Loucy (cell line): ENCODE measurements around the gene FUT4.

Experiments
- H2AFZ ChIP-seq: fragments of 200-600 bp; sonication (generic); 2 replicates; pipeline ENCODE4 v1.6.0; 2016; ENCODE audit warnings: antibody characterized with exemption, mild to moderate bottlenecking, low read length, moderate library complexity
- H3F3A ChIP-seq: fragments of 200-600 bp; 2 replicates; pipeline ENCODE4 v1.6.0; 2016; ENCODE audit warnings: antibody characterized with exemption, low read depth, mild to moderate bottlenecking
- H3K27me3 ChIP-seq: fragments of 200-600 bp; sonication (generic); 2 replicates; pipeline ENCODE4 v1.6.1; 2014; ENCODE audit warnings: low read length, mild to moderate bottlenecking; ENCODE audit not compliant: insufficient read depth, poor library complexity, severe bottlenecking
- H3K36me3 ChIP-seq: fragments of 200-600 bp; sonication (generic); 2 replicates; pipeline ENCODE4 v1.6.1; 2016; ENCODE audit warnings: low read length; ENCODE audit not compliant: insufficient read depth
- H3K4me1 ChIP-seq: fragments of 200-600 bp; sonication (generic); 2 replicates; pipeline ENCODE4 v1.5.1; 2014; ENCODE audit warnings: low read length, mild to moderate bottlenecking; ENCODE audit not compliant: insufficient read depth, poor library complexity, severe bottlenecking
- H3K4me2 ChIP-seq: fragments of 200-600 bp; sonication (generic); 2 replicates; pipeline ENCODE4 v1.6.0; 2014; ENCODE audit warnings: antibody characterized with exemption, low read length, low read depth, mild to moderate bottlenecking; ENCODE audit not compliant: poor library complexity, severe bottlenecking
- H3K4me3 ChIP-seq: fragments of 200-600 bp; sonication (generic); 2 replicates; pipeline ENCODE4 v1.5.1; 2014; ENCODE audit warnings: low read length, mild to moderate bottlenecking, mixed read lengths; ENCODE audit not compliant: poor library complexity, severe bottlenecking
- H3K79me2 ChIP-seq: fragments of 200-600 bp; sonication (generic); 2 replicates; pipeline ENCODE4 v1.6.1; 2014; ENCODE audit warnings: low read length; ENCODE audit not compliant: insufficient read depth
- H3K9ac ChIP-seq: fragments of 200-600 bp; sonication (generic); 2 replicates; pipeline ENCODE4 v1.6.0; 2014; ENCODE audit warnings: mild to moderate bottlenecking, low read depth, low read length, moderate library complexity; ENCODE audit not compliant: poor library complexity, severe bottlenecking
- H3K9me2 ChIP-seq: fragments of 200-600 bp; sonication (generic); replicated peaks from 2 replicates; pipeline ENCODE4 v1.6.1; 2016; ENCODE audit warnings: low read depth, low read length, mixed read lengths
- H3K9me3 ChIP-seq: fragments of 200-600 bp; sonication (generic); 2 replicates; pipeline ENCODE4 v1.6.1; 2014; ENCODE audit warnings: mild to moderate bottlenecking, antibody characterized with exemption, low read length, low read depth; ENCODE audit not compliant: insufficient read depth
- H4K20me1 ChIP-seq: fragments of 200-600 bp; sonication (generic); 2 replicates; pipeline ENCODE4 v1.6.0; 2014; ENCODE audit warnings: antibody characterized with exemption, low read length, mild to moderate bottlenecking; ENCODE audit not compliant: insufficient read depth, poor library complexity, severe bottlenecking
- EZH2phosphoT487 ChIP-seq: fragments of 200-600 bp; IDR thresholded peaks from 2 replicates; pipeline ENCODE4 v1.6.1; 2018; ENCODE audit warnings: antibody characterized with exemption, mild to moderate bottlenecking, moderate library complexity, borderline replicate concordance
- TF ChIP-seq, protein P1 (sequence below): fragments of 200-600 bp; sonication (generic); conservative IDR thresholded peaks from 2 replicates; pipeline ENCODE4 v1.5.1; 2014; ENCODE audit warnings: mild to moderate bottlenecking, antibody characterized with exemption, low read length

Gene FUT4

DNA sequence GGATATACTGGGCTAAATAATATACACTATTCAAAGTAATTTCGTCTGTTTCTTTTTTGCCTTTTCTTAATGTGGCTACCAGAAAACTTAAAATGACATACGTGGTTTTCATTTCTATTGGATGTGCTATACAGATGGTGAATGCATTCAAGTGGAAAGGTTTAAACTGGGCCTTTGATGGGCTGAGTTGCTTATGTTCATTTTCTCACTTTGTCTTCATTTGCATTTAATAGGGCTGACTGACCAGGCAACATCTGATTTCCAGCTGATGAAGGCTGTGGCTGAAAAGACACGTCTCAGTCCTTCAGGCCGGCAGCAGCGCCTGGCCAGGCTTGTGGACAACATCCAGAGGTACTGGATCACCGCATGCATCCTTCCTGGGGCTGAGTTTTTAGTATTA is 51.4 kb downstream of the FUT4 start:
- Histone ChIP-seq H3K9me2 (no peaks in the 10 kb centered on the region), H4K20me1 (no peaks in the 10 kb centered on the region), H3K4me3 (no peak overlapping the region), H3K27me3 (no peaks in the 10 kb centered on the region), H3K4me2 (no peak overlapping the region), H3F3A (no peaks in the 10 kb centered on the region), H3K36me3 (no peaks in the 10 kb centered on the region), H2AFZ (no peak overlapping the region), H3K9me3 (no peaks in the 10 kb centered on the region), H3K9ac (no peak overlapping the region), H3K4me1 (no peaks in the 10 kb centered on the region), H3K79me2 (no peaks in the 10 kb centered on the region)
- no peak for TF ChIP-seq EZH2phosphoT487
- TF ChIP-seq, protein P1, sequence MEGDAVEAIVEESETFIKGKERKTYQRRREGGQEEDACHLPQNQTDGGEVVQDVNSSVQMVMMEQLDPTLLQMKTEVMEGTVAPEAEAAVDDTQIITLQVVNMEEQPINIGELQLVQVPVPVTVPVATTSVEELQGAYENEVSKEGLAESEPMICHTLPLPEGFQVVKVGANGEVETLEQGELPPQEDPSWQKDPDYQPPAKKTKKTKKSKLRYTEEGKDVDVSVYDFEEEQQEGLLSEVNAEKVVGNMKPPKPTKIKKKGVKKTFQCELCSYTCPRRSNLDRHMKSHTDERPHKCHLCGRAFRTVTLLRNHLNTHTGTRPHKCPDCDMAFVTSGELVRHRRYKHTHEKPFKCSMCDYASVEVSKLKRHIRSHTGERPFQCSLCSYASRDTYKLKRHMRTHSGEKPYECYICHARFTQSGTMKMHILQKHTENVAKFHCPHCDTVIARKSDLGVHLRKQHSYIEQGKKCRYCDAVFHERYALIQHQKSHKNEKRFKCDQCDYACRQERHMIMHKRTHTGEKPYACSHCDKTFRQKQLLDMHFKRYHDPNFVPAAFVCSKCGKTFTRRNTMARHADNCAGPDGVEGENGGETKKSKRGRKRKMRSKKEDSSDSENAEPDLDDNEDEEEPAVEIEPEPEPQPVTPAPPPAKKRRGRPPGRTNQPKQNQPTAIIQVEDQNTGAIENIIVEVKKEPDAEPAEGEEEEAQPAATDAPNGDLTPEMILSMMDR, result no peak

DNA sequence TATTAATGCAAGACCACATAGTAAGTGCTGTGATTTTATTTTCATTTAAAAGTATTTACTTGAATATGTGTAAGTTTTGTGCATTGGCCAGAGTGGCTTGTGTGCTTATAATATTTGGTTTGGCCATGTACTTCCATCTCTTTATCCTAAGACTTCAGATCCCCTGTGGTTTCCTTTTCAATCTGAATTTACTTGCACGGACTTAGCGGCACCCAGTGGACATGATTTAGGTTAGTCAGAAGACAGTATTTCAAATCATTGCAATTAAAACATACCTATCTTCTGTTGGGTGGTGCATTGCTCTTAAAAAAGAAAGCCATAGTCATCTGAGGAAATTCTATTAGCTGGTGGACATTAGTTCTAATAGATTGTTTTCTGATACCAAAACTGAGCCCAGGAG is 54.2 kb downstream of the FUT4 start:
- H3K4me1 ChIP-seq, result no peaks in the 10 kb centered on the region
- no peaks in the 10 kb centered on the region for H4K20me1 ChIP-seq
- H3K9me3 ChIP-seq, result no peaks in the 10 kb centered on the region

More for the DNA sequence above, 54.2 kb downstream of the FUT4 start:
- Histone ChIP-seq H3K27me3 (no peaks in the 10 kb centered on the region), H3K36me3 (no peaks in the 10 kb centered on the region), H2AFZ (no peak overlapping the region), H3K79me2 (no peaks in the 10 kb centered on the region), H3F3A (no peaks in the 10 kb centered on the region), H3K4me2 (no peak overlapping the region), H3K9me2 (no peaks in the 10 kb centered on the region), H3K9ac (no peak overlapping the region), H3K4me3 (no peak overlapping the region)
- TF ChIP-seq, protein P1, result 0 out of 2 replicates have a peak, but pooled peaks have one; percentile 23
- no peak for TF ChIP-seq EZH2phosphoT487
